HFF-Myc (cell line): Measurements from ENCODE around the gene PALLD.

Source experiments
- DNase-seq: peaks from one replicate; pipeline ENCODE4 v3.0.0-alpha.2; 2011; ENCODE audit warnings: low read depth; ENCODE audit errors: extremely low read depth
- H3K4me3 ChIP-seq: replicated peaks from 2 replicates; pipeline ENCODE4 v1.5.1; 2011; ENCODE audit warnings: low read depth, mild to moderate bottlenecking, control low read depth, low read length
- CTCF ChIP-seq: IDR thresholded peaks from 2 replicates; pipeline ENCODE4 v1.5.1; 2012; ENCODE audit warnings: mild to moderate bottlenecking, low read depth, low read length, control low read depth; ENCODE audit errors: missing control alignments

Gene PALLD

DNA sequence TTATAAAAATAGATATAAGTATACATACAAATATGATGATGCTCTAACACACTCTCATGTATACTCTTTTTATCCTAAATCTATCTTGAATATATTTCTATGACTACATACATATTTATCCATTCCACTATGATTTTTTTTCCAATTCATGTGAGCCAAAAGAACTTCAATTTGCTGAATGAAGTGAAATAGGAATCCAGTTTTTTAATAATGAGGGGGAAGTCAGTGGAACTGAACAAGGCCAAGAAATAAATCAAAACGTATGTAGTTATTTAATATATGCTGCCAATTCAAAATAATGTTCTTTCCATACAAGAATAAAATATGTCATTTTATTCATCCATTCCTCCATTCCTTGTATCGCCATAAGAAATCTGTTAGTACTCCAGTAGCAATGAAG, 6.1 kb upstream of the PALLD start:
- TF ChIP-seq CTCF, result no peak
- H3K4me3 ChIP-seq, result no peak overlapping the region
- DNase-seq, result no peak

DNA sequence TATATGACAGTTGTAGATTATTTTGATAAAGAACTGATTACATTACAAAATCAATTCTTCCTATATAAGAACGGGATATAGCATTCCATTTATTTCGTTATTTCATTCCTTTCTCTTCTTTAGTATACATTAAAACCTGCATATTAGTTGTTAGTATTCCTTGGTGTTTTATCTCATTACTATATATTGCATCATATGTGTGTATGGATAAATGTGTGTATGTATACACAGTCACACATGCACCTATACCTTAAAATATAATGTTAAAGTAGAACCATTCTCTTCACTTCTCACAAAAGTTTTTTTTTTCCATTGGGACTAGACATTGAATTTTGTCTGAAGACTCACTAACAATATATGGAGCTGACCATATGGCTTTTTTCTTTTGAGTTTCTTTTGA, 5.3 kb upstream of the PALLD start:
- TF ChIP-seq CTCF, result no peak
- no peak overlapping the region for H3K4me3 ChIP-seq
- DNase-seq, result no peak

DNA sequence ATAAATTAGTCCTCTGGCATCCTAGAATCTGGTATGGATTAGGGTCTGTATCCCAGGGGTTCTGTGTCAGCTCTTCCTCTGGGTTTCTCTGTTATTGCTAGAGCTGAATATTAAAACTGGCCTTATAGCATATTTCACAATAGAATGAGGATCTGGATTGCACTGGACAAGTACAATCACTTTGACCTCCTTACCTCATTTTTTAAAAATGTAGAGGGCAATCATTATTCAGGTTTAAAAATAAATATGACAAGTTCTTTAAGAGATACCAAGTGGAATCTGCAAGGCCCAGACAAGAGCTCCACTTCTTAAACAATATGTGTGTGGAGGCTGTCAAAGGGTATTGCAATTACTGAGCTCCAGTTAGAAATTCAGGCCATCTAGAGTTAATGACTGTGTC, 1.4 kb downstream of the PALLD start:
- DNase-seq, result no peak

GRCh38 chr4:168499241-168499640, 2.4 kb downstream of the PALLD start:
- no peak for TF ChIP-seq CTCF
- no peak overlapping the region for H3K4me3 ChIP-seq
- no peak for DNase-seq

More for the DNA sequence above, 1.4 kb downstream of the PALLD start:
- no peak for TF ChIP-seq CTCF
- no peak overlapping the region for H3K4me3 ChIP-seq

DNA sequence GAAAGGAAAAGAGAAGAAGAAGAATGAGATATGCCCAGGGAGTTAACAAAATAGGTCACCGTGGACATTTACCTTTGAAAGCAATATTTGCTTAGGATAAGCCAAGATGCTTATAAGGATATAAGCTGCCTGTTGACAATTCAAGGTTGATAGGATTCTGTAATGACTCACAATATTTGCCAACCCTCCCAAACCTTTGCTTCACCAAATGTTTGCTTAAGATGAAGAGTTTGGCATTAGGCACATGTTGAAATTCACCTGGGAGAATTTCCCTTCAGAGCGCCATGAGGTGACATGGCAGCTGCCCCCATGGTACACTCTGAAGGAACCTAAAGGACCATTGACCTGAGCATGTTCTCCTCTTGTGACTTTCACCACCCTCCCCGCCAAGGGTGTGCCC, 4.6 kb downstream of the PALLD start:
- no peak overlapping the region for H3K4me3 ChIP-seq
- no peak for DNase-seq
- no peak for TF ChIP-seq CTCF

GRCh38 chr4:168502861-168503260, 6.0 kb downstream of the PALLD start:
- TF ChIP-seq CTCF, result no peak
- DNase-seq, result no peak
- H3K4me3 ChIP-seq, result no peak overlapping the region

- no peak for DNase-seq
- no peak overlapping the region for H3K4me3 ChIP-seq
Observed at GRCh38 chr4:168503652-168504362, 7.0 kb downstream of the PALLD start.

More at GRCh38 chr4:168503652-168504362, 7.0 kb downstream of the PALLD start:
- no peak for TF ChIP-seq CTCF
